GM23248 (cell line): ENCODE results near the gene ITIH3. TPM values are rescaled to one million over a fixed set of nuclear protein-coding genes. Genes with fewer than 3 reads are reported as not detected.

ENCODE experiments used
- DNase-seq: peaks from one replicate; pipeline ENCODE4 v3.0.0-alpha.2; 2015
- H2AFZ ChIP-seq: fragments of 200-600 bp; sonication (generic); 2 replicates; pipeline ENCODE4 v1.6.1; 2016; ENCODE audit warnings: antibody characterized with exemption
- H3F3A ChIP-seq: fragments of 200-600 bp; sonication (generic); 2 replicates; pipeline ENCODE4 v1.6.1; 2016; ENCODE audit warnings: mild to moderate bottlenecking, antibody characterized with exemption, mixed run types; ENCODE audit not compliant: insufficient read depth
- H3K27ac ChIP-seq: fragments of 200-600 bp; sonication (generic); 2 replicates; pipeline ENCODE4 v1.5.1; 2016; ENCODE audit warnings: mild to moderate bottlenecking
- H3K27me3 ChIP-seq: fragments of 200-600 bp; sonication (generic); replicated peaks from 2 replicates; pipeline ENCODE4 v1.6.1; 2016; ENCODE audit warnings: mild to moderate bottlenecking; ENCODE audit not compliant: insufficient read depth
- H3K36me3 ChIP-seq: fragments of 200-600 bp; sonication (generic); 2 replicates; pipeline ENCODE4 v1.6.1; 2016; ENCODE audit warnings: low read depth, mild to moderate bottlenecking
- H3K4me1 ChIP-seq: fragments of 200-600 bp; sonication (generic); 2 replicates; pipeline ENCODE4 v1.6.1; 2016; ENCODE audit warnings: mild to moderate bottlenecking; ENCODE audit not compliant: insufficient read depth
- H3K4me2 ChIP-seq: fragments of 200-600 bp; sonication (generic); one replicate; pipeline ENCODE4 v1.6.1; 2016; ENCODE audit warnings: mild to moderate bottlenecking; ENCODE audit not compliant: unreplicated experiment
- H3K4me3 ChIP-seq: fragments of 200-600 bp; sonication (generic); 2 replicates; pipeline ENCODE4 v1.5.1; 2016; ENCODE audit warnings: mild to moderate bottlenecking
- H3K79me2 ChIP-seq: fragments of 200-600 bp; sonication (generic); 2 replicates; pipeline ENCODE4 v1.6.1; 2016; ENCODE audit warnings: mild to moderate bottlenecking; ENCODE audit not compliant: insufficient read depth
- H3K9ac ChIP-seq: fragments of 200-600 bp; sonication (generic); 2 replicates; pipeline ENCODE4 v1.6.1; 2016; ENCODE audit warnings: mild to moderate bottlenecking
- H3K9me2 ChIP-seq: fragments of 200-600 bp; sonication (generic); 2 replicates; pipeline ENCODE4 v1.6.1; 2016; ENCODE audit warnings: mixed run types, mild to moderate bottlenecking, moderate library complexity; ENCODE audit not compliant: insufficient read depth
- H3K9me3 ChIP-seq: fragments of 200-600 bp; sonication (generic); one replicate; pipeline ENCODE4 v1.6.1; 2017; ENCODE audit warnings: low read depth
- H4K20me1 ChIP-seq: fragments of 200-600 bp; sonication (generic); 2 replicates; pipeline ENCODE4 v1.6.0; 2016; ENCODE audit not compliant: insufficient read depth
- EZH2 ChIP-seq: fragments of 200-600 bp; sonication (generic); IDR thresholded peaks from 2 replicates; pipeline ENCODE4 v1.6.1; 2018; ENCODE audit warnings: antibody characterized with exemption, mild to moderate bottlenecking; ENCODE audit not compliant: insufficient read depth, poor library complexity, severe bottlenecking
- EZH2phosphoT487 ChIP-seq: fragments of 200-600 bp; sonication (generic); IDR thresholded peaks from 2 replicates; pipeline ENCODE4 v1.6.1; 2018; ENCODE audit warnings: antibody characterized with exemption, moderate library complexity, mild to moderate bottlenecking, low read depth; ENCODE audit not compliant: insufficient read depth
- WGBS, 2 experiments: methylation state at CpG; one replicate each; pipeline ENCODE4 v1.1.6; 2015 to 2017; ENCODE audit warnings: low lambda C conversion rate in 2 of 2, low coverage in 1 of 2; ENCODE audit errors: missing lambda C conversion rate in 2 of 2; 5-methylcytosine and 5-hydroxymethylcytosine counted together
- in situ Hi-C: fragments of 300-500 bp; cut with MboI; formaldehyde crosslinking; loops from 2 replicates; pipeline ENCODE4 v1.15.0; 2020
- polyA plus RNA-seq: library from polyadenylated mRNA; unstranded; fragments of >200 nt; fragmentation: Nextera tagmentation; extraction: Ambion mirVana; gene quantifications from 2 replicates; pipeline ENCODE4 v1.2.1, GENCODE V29; 2016
- total RNA-seq: library from RNA; depleted of rRNA; stranded (reverse); fragments of >200 nt; shearing (Covaris generic); gene quantifications from 2 replicates; pipeline ENCODE4 v1.2.3, GENCODE V29; 2014

ITIH3 gene
- total and polyA plus RNA-seq, 2 experiments from 2014 or later, result not detected

DNA sequence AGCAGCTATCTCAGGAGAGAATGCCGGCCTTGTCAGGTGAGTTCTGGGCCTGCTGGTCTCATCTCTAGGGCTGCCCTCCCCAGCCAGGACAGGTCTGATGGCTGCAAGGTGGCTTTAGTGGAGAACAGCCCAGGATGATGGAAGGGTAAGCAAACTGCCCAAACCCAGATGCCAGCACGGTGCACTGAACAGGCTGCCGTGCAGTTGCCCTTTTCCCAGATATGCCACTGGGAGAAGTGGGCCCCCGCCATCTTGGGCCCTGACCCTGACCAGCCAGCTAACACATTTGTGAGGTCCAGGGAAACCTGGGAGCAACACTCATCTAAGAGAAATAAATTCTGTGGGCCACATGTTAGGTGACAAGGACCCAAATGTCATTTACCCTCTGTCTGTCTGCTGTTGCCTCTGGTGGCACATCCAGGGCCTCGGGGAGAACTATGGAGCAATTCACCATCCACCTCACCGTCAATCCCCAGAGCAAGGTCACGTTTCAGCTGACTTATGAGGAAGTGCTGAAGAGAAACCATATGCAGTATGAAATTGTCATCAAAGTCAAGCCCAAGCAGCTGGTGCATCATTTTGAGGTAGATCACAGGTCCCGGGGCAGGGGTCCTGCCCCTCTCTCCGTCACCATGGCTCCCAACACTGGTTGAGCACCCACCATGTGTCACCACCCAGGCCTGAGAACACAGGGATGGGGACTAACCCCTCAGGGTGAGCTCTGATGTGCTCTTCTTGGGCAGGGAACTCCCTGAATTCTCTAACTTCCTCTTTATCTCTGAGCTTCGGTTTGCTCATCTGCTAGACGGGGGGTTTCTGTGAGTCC is 15.4 kb upstream of the ITIH3 start:
- no peak for DNase-seq
- no peak for TF ChIP-seq EZH2
- Histone ChIP-seq H3K36me3 (no peaks in the 10 kb centered on the region), H3K4me1 (no peaks in the 10 kb centered on the region), H3K4me2 (no peak overlapping the region), H3F3A (no peaks in the 10 kb centered on the region), H2AFZ (no peak overlapping the region), H3K9me3 (no peaks in the 10 kb centered on the region), H3K79me2 (no peaks in the 10 kb centered on the region), H3K4me3 (no peak overlapping the region), H3K27me3 (0 out of 2 replicates have a peak, but pooled peaks cover 8% of the 10 kb centered on the region), H4K20me1 (no peaks in the 10 kb centered on the region), H3K9ac (no peak overlapping the region), H3K27ac (no peak overlapping the region), H3K9me2 (no peaks in the 10 kb centered on the region)
- in situ Hi-C loops, result no loop called here
- 45 to 52% methylated on average over 11 of the region's 11 CpGs for WGBS, 2 experiments

DNA sequence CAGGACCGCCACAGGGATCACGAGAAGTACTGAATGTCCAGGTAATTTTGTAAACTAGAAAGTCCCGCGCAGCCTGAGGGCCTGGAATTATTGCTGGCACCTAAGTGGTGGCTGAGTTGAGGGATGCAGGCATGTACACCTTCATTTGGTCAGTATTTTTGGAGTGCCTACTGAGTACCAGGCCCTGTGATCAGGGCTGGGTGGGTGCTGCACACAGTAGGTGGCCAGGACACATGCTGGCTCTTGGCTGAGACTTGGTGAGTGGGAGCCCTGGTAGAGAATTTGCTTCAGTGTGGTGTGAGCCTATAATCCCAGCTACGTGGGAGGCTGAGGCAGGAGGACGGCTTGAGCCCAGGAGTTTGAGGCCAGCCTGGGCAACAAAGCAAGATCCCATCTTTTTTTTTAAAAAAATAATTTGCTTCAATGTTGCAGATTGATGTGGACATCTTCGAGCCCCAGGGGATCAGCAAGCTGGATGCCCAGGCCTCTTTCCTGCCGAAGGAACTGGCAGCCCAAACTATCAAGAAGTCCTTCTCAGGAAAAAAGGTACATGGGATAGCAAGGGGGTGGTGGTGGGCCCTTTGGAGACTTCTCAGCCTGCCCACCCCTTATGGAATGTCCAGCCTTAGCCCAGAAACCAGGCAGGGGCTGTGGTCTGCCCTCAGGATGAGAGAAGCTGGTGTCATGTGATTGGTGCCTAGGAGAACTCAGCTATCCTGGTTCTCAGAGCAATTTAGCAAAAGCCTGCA is 14.6 kb upstream of the ITIH3 start:
- DNase-seq, result no peak
- in situ Hi-C loops, result no loop called here
- Histone ChIP-seq H3K9ac (no peak overlapping the region), H3F3A (no peaks in the 10 kb centered on the region), H3K27me3 (0 out of 2 replicates have a peak, but pooled peaks cover 8% of the 10 kb centered on the region), H3K79me2 (no peaks in the 10 kb centered on the region), H3K9me2 (no peaks in the 10 kb centered on the region), H2AFZ (no peak overlapping the region), H3K27ac (no peak overlapping the region), H3K4me2 (no peak overlapping the region), H3K4me1 (no peaks in the 10 kb centered on the region), H3K36me3 (no peaks in the 10 kb centered on the region), H3K9me3 (no peaks in the 10 kb centered on the region), H3K4me3 (no peak overlapping the region), H4K20me1 (no peaks in the 10 kb centered on the region)
- 52 to 60% methylated on average over 8 of the region's 8 CpGs for WGBS, 2 experiments
- no peak for TF ChIP-seq EZH2
- TF ChIP-seq EZH2phosphoT487, result no peak

DNA sequence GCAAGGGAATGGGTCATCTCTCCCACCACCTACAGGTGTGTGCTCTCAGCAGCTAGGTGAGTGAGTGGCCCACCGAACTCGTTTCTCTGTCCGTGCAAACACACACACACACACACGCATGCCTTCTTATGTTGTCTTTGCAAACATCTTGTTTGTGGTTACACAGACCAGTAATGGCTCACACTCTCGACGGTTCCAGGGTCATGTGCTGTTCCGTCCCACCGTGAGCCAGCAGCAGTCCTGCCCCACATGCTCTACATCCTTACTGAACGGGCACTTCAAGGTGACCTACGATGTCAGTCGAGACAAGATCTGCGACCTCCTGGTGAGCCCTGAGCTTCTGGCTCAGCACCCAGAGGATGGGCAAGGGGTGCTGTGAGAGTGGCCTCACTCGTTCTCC is 12.9 kb upstream of the ITIH3 start:
- H3K4me1 ChIP-seq, result no peaks in the 10 kb centered on the region
- H3K27ac ChIP-seq, result no peak overlapping the region

DNA sequence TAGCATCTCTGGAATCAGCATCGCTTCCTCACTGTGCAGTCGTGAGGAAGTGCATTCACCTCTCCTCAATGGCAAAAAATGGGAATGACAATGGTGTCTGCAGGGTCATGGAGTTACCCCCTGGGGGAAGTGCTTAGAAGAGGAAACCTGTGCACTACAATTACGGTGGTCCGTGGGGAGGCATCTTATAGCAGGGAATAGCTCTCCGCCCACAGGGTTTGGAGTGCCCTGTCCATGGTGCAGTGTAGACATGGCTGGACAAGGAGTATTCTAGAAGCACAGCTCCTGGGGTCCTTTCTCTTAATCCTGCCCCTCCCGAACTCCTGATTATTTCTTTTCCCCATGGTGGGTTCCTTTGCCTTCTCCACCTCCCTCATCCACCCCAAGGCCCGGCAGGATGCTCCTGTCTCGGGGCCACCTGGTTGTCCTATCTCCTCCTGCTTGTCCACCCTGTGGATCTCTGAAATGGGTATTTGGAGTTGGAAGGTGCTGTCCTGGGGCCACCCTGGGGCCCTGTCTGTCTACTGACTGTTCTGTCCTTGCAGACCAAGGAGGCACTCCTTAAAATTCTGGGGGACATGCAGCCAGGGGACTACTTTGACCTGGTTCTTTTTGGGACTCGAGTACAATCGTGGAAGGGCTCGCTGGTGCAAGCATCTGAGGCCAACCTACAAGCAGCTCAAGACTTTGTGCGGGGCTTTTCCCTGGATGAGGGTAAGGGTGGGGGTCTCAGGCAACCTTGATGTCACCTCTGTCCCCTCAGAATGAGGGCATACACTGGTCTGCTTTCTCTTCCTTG is 12.0 kb upstream of the ITIH3 start:
- Histone ChIP-seq H3K4me1 (no peaks in the 10 kb centered on the region), H3K4me3 (no peak overlapping the region), H3K79me2 (no peaks in the 10 kb centered on the region), H3K27ac (no peak overlapping the region), H3K9me3 (no peaks in the 10 kb centered on the region), H3K27me3 (0 out of 2 replicates have a peak, but pooled peaks cover 8% of the 10 kb centered on the region), H3K4me2 (no peak overlapping the region), H3K9me2 (no peaks in the 10 kb centered on the region), H3K9ac (no peak overlapping the region), H3F3A (no peaks in the 10 kb centered on the region), H2AFZ (no peak overlapping the region), H3K36me3 (no peaks in the 10 kb centered on the region), H4K20me1 (no peaks in the 10 kb centered on the region)
- in situ Hi-C loops, result no loop called here
- no peak for DNase-seq
- WGBS, 2 experiments, result 50 to 61% methylated on average over 12 of the region's 12 CpGs
- TF ChIP-seq EZH2 (no peak), EZH2phosphoT487 (no peak)

More for the DNA sequence above, 12.9 kb upstream of the ITIH3 start:
- H2AFZ ChIP-seq, result no peak overlapping the region
- no peak for TF ChIP-seq EZH2phosphoT487
- TF ChIP-seq EZH2, result no peak
- H3K4me2 ChIP-seq, result no peak overlapping the region
- H3K9me3 ChIP-seq, result no peaks in the 10 kb centered on the region
- no peak for DNase-seq
- H3K79me2 ChIP-seq, result no peaks in the 10 kb centered on the region
- in situ Hi-C loops, result no loop called here
- no peaks in the 10 kb centered on the region for H4K20me1 ChIP-seq
- no peaks in the 10 kb centered on the region for H3K36me3 ChIP-seq
- 0 out of 2 replicates have a peak, but pooled peaks cover 8% of the 10 kb centered on the region for H3K27me3 ChIP-seq
- no peak overlapping the region for H3K9ac ChIP-seq
- 58% methylated on average over 13 of the region's 13 CpGs for WGBS, 2 experiments
- H3K9me2 ChIP-seq, result no peaks in the 10 kb centered on the region
- no peaks in the 10 kb centered on the region for H3F3A ChIP-seq
- H3K4me3 ChIP-seq, result no peak overlapping the region
